GM23338 (cell line): ENCODE data around the gene SCAMP5. TPM values are rescaled to one million over a fixed set of nuclear protein-coding genes. Genes with fewer than 3 reads are reported as not detected.

Experiments used
- ATAC-seq: fragments of 200-7000 bp; cut with Tn5 transposase; 3 replicates; pipeline ENCODE4 v1.9.1; 2020
- DNase-seq: peaks from one replicate; pipeline ENCODE4 v3.0.0-alpha.2; 2015; ENCODE audit warnings: low spot score
- H2AFZ ChIP-seq: fragments of 200-600 bp; sonication (generic); 2 replicates; pipeline ENCODE4 v1.8.0; 2016; ENCODE audit warnings: antibody characterized with exemption, mild to moderate bottlenecking, moderate library complexity
- H3F3A ChIP-seq: fragments of 200-600 bp; sonication (generic); replicated peaks from 2 replicates; pipeline ENCODE4 v1.8.0; 2017; ENCODE audit warnings: antibody characterized with exemption, mixed run types, low read depth
- H3K27ac ChIP-seq: fragments of 200-600 bp; sonication (generic); 2 replicates; pipeline ENCODE4 v1.6.1; 2016; ENCODE audit warnings: low read depth
- H3K27me3 ChIP-seq: fragments of 200-600 bp; sonication (generic); 2 replicates; pipeline ENCODE4 v1.8.0; 2016; ENCODE audit warnings: mild to moderate bottlenecking, mixed run types, moderate library complexity; ENCODE audit not compliant: insufficient read depth
- H3K36me3 ChIP-seq: fragments of 200-600 bp; sonication (generic); 2 replicates; pipeline ENCODE4 v1.8.0; 2016; ENCODE audit warnings: mild to moderate bottlenecking; ENCODE audit not compliant: insufficient read depth
- H3K4me1 ChIP-seq: fragments of 200-600 bp; sonication (generic); 2 replicates; pipeline ENCODE4 v1.8.0; 2016; ENCODE audit warnings: mild to moderate bottlenecking, moderate library complexity; ENCODE audit not compliant: insufficient read depth
- H3K4me2 ChIP-seq: fragments of 200-600 bp; sonication (generic); 2 replicates; pipeline ENCODE4 v1.7.1; 2017; ENCODE audit warnings: mixed run types
- H3K4me3 ChIP-seq: fragments of 200-600 bp; sonication (generic); 2 replicates; pipeline ENCODE4 v1.6.1; 2016; ENCODE audit warnings: mixed run types
- H3K79me2 ChIP-seq: fragments of 200-600 bp; sonication (generic); replicated peaks from 2 replicates; pipeline ENCODE4 v1.8.0; 2017; ENCODE audit warnings: mild to moderate bottlenecking; ENCODE audit not compliant: insufficient read depth
- H3K9me2 ChIP-seq: fragments of 200-600 bp; sonication (generic); 2 replicates; pipeline ENCODE4 v1.8.0; 2017; ENCODE audit not compliant: insufficient read depth
- H4K20me1 ChIP-seq: fragments of 200-600 bp; sonication (generic); replicated peaks from 2 replicates; pipeline ENCODE4 v1.8.0; 2017; ENCODE audit warnings: mild to moderate bottlenecking; ENCODE audit not compliant: insufficient read depth
- H3K27ac Mint-ChIP-seq: 2 replicates; pipeline ENCODE4 v1.8.0; 2020; ENCODE audit warnings: inconsistent platforms, mild to moderate bottlenecking, moderate library complexity, mixed read lengths
- H3K27me3 Mint-ChIP-seq: 3 replicates; pipeline ENCODE4 v1.8.0; 2022; ENCODE audit warnings: low read depth, mild to moderate bottlenecking, moderate library complexity, mixed read lengths, inconsistent platforms; ENCODE audit not compliant: insufficient read depth, poor library complexity
- H3K36me3 Mint-ChIP-seq: 3 replicates; pipeline ENCODE4 v1.8.0; 2021; ENCODE audit warnings: low read depth, mild to moderate bottlenecking, inconsistent platforms, moderate library complexity, mixed read lengths
- H3K4me1 Mint-ChIP-seq: 3 replicates; pipeline ENCODE4 v1.8.0; 2020; ENCODE audit warnings: mild to moderate bottlenecking, inconsistent platforms, mixed read lengths
- H3K4me3 Mint-ChIP-seq: 3 replicates; pipeline ENCODE4 v1.8.0; 2021; ENCODE audit warnings: moderate library complexity, mild to moderate bottlenecking, inconsistent platforms, mixed read lengths
- H3K9me3 Mint-ChIP-seq: 3 replicates; pipeline ENCODE4 v1.8.0; 2020; ENCODE audit warnings: moderate library complexity, mild to moderate bottlenecking, inconsistent platforms, mixed read lengths
- CREB1 ChIP-seq: fragments of 250-450 bp; sonication (Bioruptor Pico); IDR thresholded peaks from 2 replicates; pipeline ENCODE4 v1.5.0; 2020; ENCODE audit warnings: low read depth, mild to moderate bottlenecking, moderate library complexity
- EZH2 ChIP-seq: fragments of 200-600 bp; sonication (generic); IDR thresholded peaks from one replicate; pipeline ENCODE4 v1.8.0; 2017; ENCODE audit warnings: antibody characterized with exemption, mild to moderate bottlenecking, low read depth; ENCODE audit not compliant: unreplicated experiment
- EZH2phosphoT487 ChIP-seq: fragments of 200-600 bp; sonication (generic); IDR thresholded peaks from one replicate; pipeline ENCODE4 v1.8.1; 2018; ENCODE audit warnings: antibody characterized with exemption; ENCODE audit not compliant: unreplicated experiment
- JUNB ChIP-seq: IDR thresholded peaks from one replicate; pipeline ENCODE4 v1.6.1; 2016; ENCODE audit warnings: antibody characterized with exemption; ENCODE audit not compliant: unreplicated experiment
- NANOG ChIP-seq: IDR thresholded peaks from 2 replicates; pipeline ENCODE4 v1.6.1; 2016; ENCODE audit warnings: antibody characterized with exemption, borderline replicate concordance
- POLR2AphosphoS5 ChIP-seq: IDR thresholded peaks from 2 replicates; pipeline ENCODE4 v1.6.1; 2016; ENCODE audit warnings: antibody characterized with exemption, low read depth
- STAT1 ChIP-seq: IDR thresholded peaks from one replicate; pipeline ENCODE4 v1.6.1; 2016; ENCODE audit warnings: antibody characterized with exemption; ENCODE audit not compliant: unreplicated experiment
- ZNF114 ChIP-seq: fragments of 250-450 bp; sonication (Bioruptor Pico); IDR thresholded peaks from 2 replicates; pipeline ENCODE4 v1.5.0; 2020; ENCODE audit warnings: mild to moderate bottlenecking, moderate library complexity
- ZNF331 ChIP-seq: fragments of 250-450 bp; sonication (Bioruptor Pico); IDR thresholded peaks from 2 replicates; pipeline ENCODE4 v1.5.0; 2020; ENCODE audit warnings: low read depth, mild to moderate bottlenecking, moderate library complexity
- polyA plus RNA-seq: library from polyadenylated mRNA; unstranded; fragments of >200 nt; fragmentation: Nextera tagmentation; extraction: Ambion mirVana; gene quantifications from 2 replicates; pipeline ENCODE4 v1.2.1, GENCODE V29; 2016
- total RNA-seq: library from RNA; depleted of rRNA; stranded (reverse); fragments of >200 nt; shearing (Covaris generic); gene quantifications from 2 replicates; pipeline ENCODE4 v1.2.3, GENCODE V29; 2014
- TF ChIP-seq, protein P1 (sequence below), 2 experiments: fragments of 200-600 bp in 1 of 2; sonication (generic) in 1 of 2; conservative IDR thresholded peaks; 2 replicates each; pipeline versions ENCODE4 v1.5.1 to v1.6.1; 2016 to 2017; ENCODE audit warnings: antibody characterized with exemption in 2 of 2, low read depth in 2 of 2, mild to moderate bottlenecking in 2 of 2, moderate library complexity in 1 of 2
- TF ChIP-seq, protein P2 (sequence below): IDR thresholded peaks from one replicate; pipeline ENCODE4 v1.6.1; 2018; ENCODE audit warnings: antibody characterized with exemption; ENCODE audit not compliant: unreplicated experiment
- TF ChIP-seq, protein P3 (sequence below): IDR thresholded peaks from 2 replicates; pipeline ENCODE4 v1.6.1; 2016; ENCODE audit warnings: antibody characterized with exemption
- TF ChIP-seq, protein P4 (sequence below): fragments of 250-450 bp; sonication (Bioruptor Pico); IDR thresholded peaks from 2 replicates; pipeline ENCODE4 v1.5.0; 2020; ENCODE audit warnings: mild to moderate bottlenecking, moderate library complexity

SCAMP5 gene
- total and polyA plus RNA-seq, 2 experiments from 2014 or later = 12.8 to 43.3 TPM

DNA sequence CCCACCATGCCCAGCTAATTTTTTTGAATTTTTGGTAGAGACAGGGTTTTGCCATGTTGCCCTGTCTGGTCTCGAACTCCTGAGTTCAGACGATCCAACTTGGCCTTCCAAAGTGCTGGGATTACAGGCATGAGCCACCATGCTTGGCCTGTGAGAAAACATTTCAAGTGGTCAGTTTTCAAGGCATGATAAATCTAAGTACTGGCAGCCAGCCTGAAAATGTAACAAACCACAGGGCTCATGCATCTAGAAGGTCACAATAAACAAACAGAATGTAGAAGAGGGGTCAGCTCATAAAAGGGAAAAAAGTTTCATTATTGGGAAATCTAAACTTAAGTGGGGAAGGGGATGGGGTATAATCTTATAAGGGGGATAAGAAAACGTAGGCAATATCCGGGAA is 68.0 kb downstream of the SCAMP5 start:
- Mint-ChIP-seq H3K36me3 (peaks cover 19% of the 10 kb centered on the region), H3K4me1 (0 out of 3 replicates have a peak, but pooled peaks cover 3% of the 10 kb centered on the region), H3K27me3 (peaks cover 3% of the 10 kb centered on the region), H3K27ac (no peak overlapping the region), H3K9me3 (peaks cover 20% of the 10 kb centered on the region), H3K4me3 (no peak overlapping the region)
- no peaks in the 10 kb centered on the region; the same call in 1 of the 2 replicates for H3K4me1 ChIP-seq
- no peak for DNase-seq
- no peaks in the 10 kb centered on the region for H3K9me2 ChIP-seq
- no peaks in the 10 kb centered on the region for H3K27me3 ChIP-seq
- no peaks in the 10 kb centered on the region for H4K20me1 ChIP-seq
- H3F3A ChIP-seq = no peaks in the 10 kb centered on the region
- no peak for TF ChIP-seq CREB1 (CRISPR knock-in tag)
- TF ChIP-seq JUNB = no peak
- no peak for TF ChIP-seq ZNF331 (CRISPR knock-in tag)
- TF ChIP-seq, protein P1, sequence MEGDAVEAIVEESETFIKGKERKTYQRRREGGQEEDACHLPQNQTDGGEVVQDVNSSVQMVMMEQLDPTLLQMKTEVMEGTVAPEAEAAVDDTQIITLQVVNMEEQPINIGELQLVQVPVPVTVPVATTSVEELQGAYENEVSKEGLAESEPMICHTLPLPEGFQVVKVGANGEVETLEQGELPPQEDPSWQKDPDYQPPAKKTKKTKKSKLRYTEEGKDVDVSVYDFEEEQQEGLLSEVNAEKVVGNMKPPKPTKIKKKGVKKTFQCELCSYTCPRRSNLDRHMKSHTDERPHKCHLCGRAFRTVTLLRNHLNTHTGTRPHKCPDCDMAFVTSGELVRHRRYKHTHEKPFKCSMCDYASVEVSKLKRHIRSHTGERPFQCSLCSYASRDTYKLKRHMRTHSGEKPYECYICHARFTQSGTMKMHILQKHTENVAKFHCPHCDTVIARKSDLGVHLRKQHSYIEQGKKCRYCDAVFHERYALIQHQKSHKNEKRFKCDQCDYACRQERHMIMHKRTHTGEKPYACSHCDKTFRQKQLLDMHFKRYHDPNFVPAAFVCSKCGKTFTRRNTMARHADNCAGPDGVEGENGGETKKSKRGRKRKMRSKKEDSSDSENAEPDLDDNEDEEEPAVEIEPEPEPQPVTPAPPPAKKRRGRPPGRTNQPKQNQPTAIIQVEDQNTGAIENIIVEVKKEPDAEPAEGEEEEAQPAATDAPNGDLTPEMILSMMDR (conservative IDR thresholded peaks at IDR 0.05; ENCODE audit: low read depth in 2 of 2) = no peak
- TF ChIP-seq POLR2AphosphoS5 = no peak
- TF ChIP-seq ZNF114 (CRISPR knock-in tag) = no peak
- TF ChIP-seq STAT1 = no peak
- TF ChIP-seq, protein P2, sequence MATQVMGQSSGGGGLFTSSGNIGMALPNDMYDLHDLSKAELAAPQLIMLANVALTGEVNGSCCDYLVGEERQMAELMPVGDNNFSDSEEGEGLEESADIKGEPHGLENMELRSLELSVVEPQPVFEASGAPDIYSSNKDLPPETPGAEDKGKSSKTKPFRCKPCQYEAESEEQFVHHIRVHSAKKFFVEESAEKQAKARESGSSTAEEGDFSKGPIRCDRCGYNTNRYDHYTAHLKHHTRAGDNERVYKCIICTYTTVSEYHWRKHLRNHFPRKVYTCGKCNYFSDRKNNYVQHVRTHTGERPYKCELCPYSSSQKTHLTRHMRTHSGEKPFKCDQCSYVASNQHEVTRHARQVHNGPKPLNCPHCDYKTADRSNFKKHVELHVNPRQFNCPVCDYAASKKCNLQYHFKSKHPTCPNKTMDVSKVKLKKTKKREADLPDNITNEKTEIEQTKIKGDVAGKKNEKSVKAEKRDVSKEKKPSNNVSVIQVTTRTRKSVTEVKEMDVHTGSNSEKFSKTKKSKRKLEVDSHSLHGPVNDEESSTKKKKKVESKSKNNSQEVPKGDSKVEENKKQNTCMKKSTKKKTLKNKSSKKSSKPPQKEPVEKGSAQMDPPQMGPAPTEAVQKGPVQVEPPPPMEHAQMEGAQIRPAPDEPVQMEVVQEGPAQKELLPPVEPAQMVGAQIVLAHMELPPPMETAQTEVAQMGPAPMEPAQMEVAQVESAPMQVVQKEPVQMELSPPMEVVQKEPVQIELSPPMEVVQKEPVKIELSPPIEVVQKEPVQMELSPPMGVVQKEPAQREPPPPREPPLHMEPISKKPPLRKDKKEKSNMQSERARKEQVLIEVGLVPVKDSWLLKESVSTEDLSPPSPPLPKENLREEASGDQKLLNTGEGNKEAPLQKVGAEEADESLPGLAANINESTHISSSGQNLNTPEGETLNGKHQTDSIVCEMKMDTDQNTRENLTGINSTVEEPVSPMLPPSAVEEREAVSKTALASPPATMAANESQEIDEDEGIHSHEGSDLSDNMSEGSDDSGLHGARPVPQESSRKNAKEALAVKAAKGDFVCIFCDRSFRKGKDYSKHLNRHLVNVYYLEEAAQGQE = no peak
- no peak for TF ChIP-seq EZH2phosphoT487
- TF ChIP-seq EZH2 = no peak
- TF ChIP-seq, protein P3, sequence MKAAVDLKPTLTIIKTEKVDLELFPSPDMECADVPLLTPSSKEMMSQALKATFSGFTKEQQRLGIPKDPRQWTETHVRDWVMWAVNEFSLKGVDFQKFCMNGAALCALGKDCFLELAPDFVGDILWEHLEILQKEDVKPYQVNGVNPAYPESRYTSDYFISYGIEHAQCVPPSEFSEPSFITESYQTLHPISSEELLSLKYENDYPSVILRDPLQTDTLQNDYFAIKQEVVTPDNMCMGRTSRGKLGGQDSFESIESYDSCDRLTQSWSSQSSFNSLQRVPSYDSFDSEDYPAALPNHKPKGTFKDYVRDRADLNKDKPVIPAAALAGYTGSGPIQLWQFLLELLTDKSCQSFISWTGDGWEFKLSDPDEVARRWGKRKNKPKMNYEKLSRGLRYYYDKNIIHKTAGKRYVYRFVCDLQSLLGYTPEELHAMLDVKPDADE = no peak
- no peak for TF ChIP-seq NANOG
- TF ChIP-seq, protein P4, sequence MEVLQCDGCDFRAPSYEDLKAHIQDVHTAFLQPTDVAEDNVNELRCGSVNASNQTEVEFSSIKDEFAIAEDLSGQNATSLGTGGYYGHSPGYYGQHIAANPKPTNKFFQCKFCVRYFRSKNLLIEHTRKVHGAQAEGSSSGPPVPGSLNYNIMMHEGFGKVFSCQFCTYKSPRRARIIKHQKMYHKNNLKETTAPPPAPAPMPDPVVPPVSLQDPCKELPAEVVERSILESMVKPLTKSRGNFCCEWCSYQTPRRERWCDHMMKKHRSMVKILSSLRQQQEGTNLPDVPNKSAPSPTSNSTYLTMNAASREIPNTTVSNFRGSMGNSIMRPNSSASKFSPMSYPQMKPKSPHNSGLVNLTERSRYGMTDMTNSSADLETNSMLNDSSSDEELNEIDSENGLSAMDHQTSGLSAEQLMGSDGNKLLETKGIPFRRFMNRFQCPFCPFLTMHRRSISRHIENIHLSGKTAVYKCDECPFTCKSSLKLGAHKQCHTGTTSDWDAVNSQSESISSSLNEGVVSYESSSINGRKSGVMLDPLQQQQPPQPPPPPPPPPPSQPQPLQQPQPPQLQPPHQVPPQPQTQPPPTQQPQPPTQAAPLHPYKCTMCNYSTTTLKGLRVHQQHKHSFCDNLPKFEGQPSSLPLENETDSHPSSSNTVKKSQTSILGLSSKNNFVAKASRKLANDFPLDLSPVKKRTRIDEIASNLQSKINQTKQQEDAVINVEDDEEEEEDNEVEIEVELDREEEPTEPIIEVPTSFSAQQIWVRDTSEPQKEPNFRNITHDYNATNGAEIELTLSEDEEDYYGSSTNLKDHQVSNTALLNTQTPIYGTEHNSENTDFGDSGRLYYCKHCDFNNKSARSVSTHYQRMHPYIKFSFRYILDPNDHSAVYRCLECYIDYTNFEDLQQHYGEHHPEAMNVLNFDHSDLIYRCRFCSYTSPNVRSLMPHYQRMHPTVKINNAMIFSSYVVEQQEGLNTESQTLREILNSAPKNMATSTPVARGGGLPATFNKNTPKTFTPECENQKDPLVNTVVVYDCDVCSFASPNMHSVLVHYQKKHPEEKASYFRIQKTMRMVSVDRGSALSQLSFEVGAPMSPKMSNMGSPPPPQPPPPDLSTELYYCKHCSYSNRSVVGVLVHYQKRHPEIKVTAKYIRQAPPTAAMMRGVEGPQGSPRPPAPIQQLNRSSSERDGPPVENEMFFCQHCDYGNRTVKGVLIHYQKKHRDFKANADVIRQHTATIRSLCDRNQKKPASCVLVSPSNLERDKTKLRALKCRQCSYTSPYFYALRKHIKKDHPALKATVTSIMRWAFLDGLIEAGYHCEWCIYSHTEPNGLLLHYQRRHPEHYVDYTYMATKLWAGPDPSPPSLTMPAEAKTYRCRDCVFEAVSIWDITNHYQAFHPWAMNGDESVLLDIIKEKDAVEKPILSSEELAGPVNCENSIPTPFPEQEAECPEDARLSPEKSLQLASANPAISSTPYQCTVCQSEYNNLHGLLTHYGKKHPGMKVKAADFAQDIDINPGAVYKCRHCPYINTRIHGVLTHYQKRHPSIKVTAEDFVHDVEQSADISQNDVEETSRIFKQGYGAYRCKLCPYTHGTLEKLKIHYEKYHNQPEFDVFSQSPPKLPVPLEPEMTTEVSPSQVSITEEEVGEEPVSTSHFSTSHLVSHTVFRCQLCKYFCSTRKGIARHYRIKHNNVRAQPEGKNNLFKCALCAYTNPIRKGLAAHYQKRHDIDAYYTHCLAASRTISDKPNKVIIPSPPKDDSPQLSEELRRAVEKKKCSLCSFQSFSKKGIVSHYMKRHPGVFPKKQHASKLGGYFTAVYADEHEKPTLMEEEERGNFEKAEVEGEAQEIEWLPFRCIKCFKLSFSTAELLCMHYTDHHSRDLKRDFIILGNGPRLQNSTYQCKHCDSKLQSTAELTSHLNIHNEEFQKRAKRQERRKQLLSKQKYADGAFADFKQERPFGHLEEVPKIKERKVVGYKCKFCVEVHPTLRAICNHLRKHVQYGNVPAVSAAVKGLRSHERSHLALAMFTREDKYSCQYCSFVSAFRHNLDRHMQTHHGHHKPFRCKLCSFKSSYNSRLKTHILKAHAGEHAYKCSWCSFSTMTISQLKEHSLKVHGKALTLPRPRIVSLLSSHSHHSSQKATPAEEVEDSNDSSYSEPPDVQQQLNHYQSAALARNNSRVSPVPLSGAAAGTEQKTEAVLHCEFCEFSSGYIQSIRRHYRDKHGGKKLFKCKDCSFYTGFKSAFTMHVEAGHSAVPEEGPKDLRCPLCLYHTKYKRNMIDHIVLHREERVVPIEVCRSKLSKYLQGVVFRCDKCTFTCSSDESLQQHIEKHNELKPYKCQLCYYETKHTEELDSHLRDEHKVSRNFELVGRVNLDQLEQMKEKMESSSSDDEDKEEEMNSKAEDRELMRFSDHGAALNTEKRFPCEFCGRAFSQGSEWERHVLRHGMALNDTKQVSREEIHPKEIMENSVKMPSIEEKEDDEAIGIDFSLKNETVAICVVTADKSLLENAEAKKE (CRISPR knock-in tag) = no peak
- no peak overlapping the region for H2AFZ ChIP-seq
- H3K4me2 ChIP-seq = no peak overlapping the region
- no peaks in the 10 kb centered on the region for H3K79me2 ChIP-seq
- no peaks in the 10 kb centered on the region for H3K36me3 ChIP-seq
- ATAC-seq = no peak
- H3K27ac ChIP-seq = no peak overlapping the region
- no peak overlapping the region for H3K4me3 ChIP-seq
